DMS 273 treated with DMSO at 0.1 percent for 48 hours (cell line): ENCODE data around the gene HNRNPR.

Source experiments
- DNase-seq: peaks from one replicate; lab custom pipeline; 2025; lab: John Stamatoyannopoulos, UW

HNRNPR gene

GRCh38 chr1:23369335-23370013, 25.4 kb upstream of the HNRNPR start, which contains the start of gene ZNF436:
ZNF436 (minus strand) TSS chr1:23369836; CDS start chr1:23368005, 1,831 bp downstream.
- DNase-seq, result peak; percentile 78

GRCh38 chr1:23368562-23369334, 24.7 kb upstream of the HNRNPR start:
- peak; percentile 80 for DNase-seq

GRCh38 chr1:23367791-23368561, 23.9 kb upstream of the HNRNPR start:
- DNase-seq, result peak; percentile 97

GRCh38 chr1:23367451-23367790, 23.3 kb upstream of the HNRNPR start:
- DNase-seq, result no peak

GRCh38 chr1:23366598-23366997, 22.5 kb upstream of the HNRNPR start:
- DNase-seq, result no peak

- DNase-seq, result no peak
Measured at GRCh38 chr1:23366146-23366545, 22.1 kb upstream of the HNRNPR start.

- DNase-seq, result no peak
Measured at GRCh38 chr1:23362218-23362713, 18.2 kb upstream of the HNRNPR start.

GRCh38 chr1:23358310-23358875, 14.3 kb upstream of the HNRNPR start:
- no peak for DNase-seq

- no peak for DNase-seq
Measured at GRCh38 chr1:23357138-23357908, 13.2 kb upstream of the HNRNPR start.

- DNase-seq, result no peak
Measured at GRCh38 chr1:23356471-23357137, 12.5 kb upstream of the HNRNPR start.

- DNase-seq, result no peak
Measured at GRCh38 chr1:23354245-23354644, 10.2 kb upstream of the HNRNPR start.

GRCh38 chr1:23352096-23352695, 8.1 kb upstream of the HNRNPR start:
- no peak for DNase-seq

GRCh38 chr1:23345920-23346319, 1.8 kb upstream of the HNRNPR start:
- DNase-seq, result no peak

GRCh38 chr1:23344987-23345472, 946 bp upstream of the HNRNPR start:
- peak; percentile 46 for DNase-seq

- peak; percentile 7 for DNase-seq
Measured at GRCh38 chr1:23343221-23344110, 618 bp downstream of the HNRNPR start.

- no peak for DNase-seq
Measured at GRCh38 chr1:23341931-23342692, 2.0 kb downstream of the HNRNPR start.

- DNase-seq, result no peak
Measured at GRCh38 chr1:23339632-23340031, 4.5 kb downstream of the HNRNPR start.

GRCh38 chr1:23337869-23338268, 6.2 kb downstream of the HNRNPR start:
- no peak for DNase-seq
